ENCODE data around the gene METTL26.
A peak's percentile ranks its signal among the peaks of the same experiment; 100 is the strongest.

The METTL26 gene

GRCh38 chr16:651844-652243 lies 15.7 kb upstream of the METTL26 start:
- no peak for TF ChIP-seq TAF1 (IDR thresholded peaks at IDR 0.05; ENCODE audit: low read depth)
- TF ChIP-seq REST (IDR thresholded peaks at IDR 0.05; ENCODE audit: low read depth), result no peak
- TF ChIP-seq FOXM1 (IDR thresholded peaks at IDR 0.05; ENCODE audit: borderline replicate concordance, low read depth), result no peak
- no peak for TF ChIP-seq EP300 (IDR thresholded peaks at IDR 0.05; ENCODE audit: borderline replicate concordance)
- TF ChIP-seq RAD21 (IDR thresholded peaks at IDR 0.05; ENCODE audit: low read depth), result no peak
- TF ChIP-seq TEAD4 (IDR thresholded peaks at IDR 0.05), result no peak
- no peak for TF ChIP-seq NFIC (IDR thresholded peaks at IDR 0.05)
- no peak for TF ChIP-seq CREB1 (IDR thresholded peaks at IDR 0.05; ENCODE audit: low read depth)
- TF ChIP-seq USF1 (IDR thresholded peaks at IDR 0.05), result no peak
- TF ChIP-seq TCF12 (IDR thresholded peaks at IDR 0.05; ENCODE audit: low read depth), result no peak
- TF ChIP-seq EGR1 (IDR thresholded peaks at IDR 0.05), result no peak
- no peak for TF ChIP-seq CEBPB (IDR thresholded peaks at IDR 0.05)
- no peak for TF ChIP-seq YY1 (IDR thresholded peaks at IDR 0.05; ENCODE audit: low read depth)

- TF ChIP-seq TEAD4 (IDR thresholded peaks at IDR 0.05), result no peak
- TF ChIP-seq TAF1 (IDR thresholded peaks at IDR 0.05; ENCODE audit: low read depth), result no peak
- TF ChIP-seq ZBTB7A (IDR thresholded peaks at IDR 0.05; ENCODE audit: low read depth), result no peak
- TF ChIP-seq TCF12 (IDR thresholded peaks at IDR 0.05; ENCODE audit: low read depth), result no peak
- no peak for TF ChIP-seq MAX (IDR thresholded peaks at IDR 0.05)
- TF ChIP-seq CEBPB (IDR thresholded peaks at IDR 0.05), result no peak
- TF ChIP-seq RAD21 (IDR thresholded peaks at IDR 0.05; ENCODE audit: low read depth), result no peak
- TF ChIP-seq YY1 (IDR thresholded peaks at IDR 0.05; ENCODE audit: low read depth), result no peak
- no peak for TF ChIP-seq NFIC (IDR thresholded peaks at IDR 0.05)
- no peak for TF ChIP-seq EP300 (IDR thresholded peaks at IDR 0.05; ENCODE audit: borderline replicate concordance)
- TF ChIP-seq CREB1 (IDR thresholded peaks at IDR 0.05; ENCODE audit: low read depth), result no peak
- TF ChIP-seq EGR1 (IDR thresholded peaks at IDR 0.05), result no peak
- TF ChIP-seq USF1 (IDR thresholded peaks at IDR 0.05), result no peak
- TF ChIP-seq REST (IDR thresholded peaks at IDR 0.05; ENCODE audit: low read depth), result no peak
- TF ChIP-seq FOXM1 (IDR thresholded peaks at IDR 0.05; ENCODE audit: borderline replicate concordance, low read depth), result no peak
Observed at GRCh38 chr16:649631-650030, 13.5 kb upstream of the METTL26 start.

GRCh38 chr16:648781-649589 lies 12.9 kb upstream of the METTL26 start, which contains the start of gene WDR90:
TSS of gene WDR90 (plus strand) at chr16:649365. CDS start at chr16:649417, 52 bp downstream.
- peak; percentile 71 for TF ChIP-seq TAF1 (IDR thresholded peaks at IDR 0.05; ENCODE audit: low read depth)
- TF ChIP-seq FOXM1 (IDR thresholded peaks at IDR 0.05; ENCODE audit: borderline replicate concordance, low read depth), result no peak
- TF ChIP-seq CEBPB (IDR thresholded peaks at IDR 0.05), result no peak
- no peak for TF ChIP-seq REST (IDR thresholded peaks at IDR 0.05; ENCODE audit: low read depth)
- TF ChIP-seq ZBTB7A (IDR thresholded peaks at IDR 0.05; ENCODE audit: low read depth), result peak; percentile 77; the same call in 1 of the 2 replicates
- peak; percentile 99 for TF ChIP-seq USF1 (IDR thresholded peaks at IDR 0.05)
- no peak for TF ChIP-seq EP300 (IDR thresholded peaks at IDR 0.05; ENCODE audit: borderline replicate concordance)
- 0 out of 2 replicates have a peak, but pooled peaks have one; percentile 62 for TF ChIP-seq EGR1 (IDR thresholded peaks at IDR 0.05)
- peak; percentile 97 for TF ChIP-seq YY1 (IDR thresholded peaks at IDR 0.05; ENCODE audit: low read depth)
- no peak for TF ChIP-seq NFIC (IDR thresholded peaks at IDR 0.05)
- no peak for TF ChIP-seq TEAD4 (IDR thresholded peaks at IDR 0.05)
- TF ChIP-seq RAD21 (IDR thresholded peaks at IDR 0.05; ENCODE audit: low read depth), result no peak
- peak; percentile 85 for TF ChIP-seq MAX (IDR thresholded peaks at IDR 0.05)
- TF ChIP-seq TCF12 (IDR thresholded peaks at IDR 0.05; ENCODE audit: low read depth), result no peak; the same call in 1 of the 2 replicates
- peak; percentile 64; the same call in 1 of the 2 replicates for TF ChIP-seq CREB1 (IDR thresholded peaks at IDR 0.05; ENCODE audit: low read depth)
